ENCODE data around the gene CDC123.
"Not testable (repeated sequence)": the region's sequence is repeated elsewhere in the genome, so short reads cannot be mapped to it uniquely, and the experiment has no call there.

CDC123 gene

GRCh38 chr10:12243864-12244620 is 48.1 kb downstream of the CDC123 start:
- CTCF ChIA-PET = interaction anchor here (1.0 to 1.2 kb wide), 2 partner anchors 8 to 468 kb away, joined by 3 to 4 read pairs; no protein-coding TSS in a partner anchor
- no peak overlapping the region for H3K4me3 ChIP-seq (ENCODE audit: low read depth, low read length)
- POLR2A ChIA-PET = no interaction called here
- DNase-seq (ENCODE audit: low read depth, low spot score) = no peak
- TF ChIP-seq CTCF (IDR thresholded peaks at IDR 0.05; ENCODE audit: insufficient read depth, low read length, missing control alignments) = no peak

- DNase-seq (ENCODE audit: low read depth, low spot score) = no peak
- CTCF ChIA-PET = interaction anchor here (0.9 to 2.7 kb wide), 2 partner anchors 461 to 825 kb away, joined by 4 to 13 read pairs; no protein-coding TSS in a partner anchor
- POLR2A ChIA-PET = no interaction called here
- TF ChIP-seq CTCF (IDR thresholded peaks at IDR 0.05; ENCODE audit: insufficient read depth, low read length, missing control alignments) = no peak
- no peak overlapping the region for H3K4me3 ChIP-seq (ENCODE audit: low read depth, low read length)
These were observed 54.2 kb downstream of the CDC123 start for GRCh38 chr10:12250181-12250580.

- POLR2A ChIA-PET; H3K4me3 ChIP-seq (ENCODE audit: low read depth, low read length); DNase-seq (ENCODE audit: low read depth, low spot score): not testable (repeated sequence)
- CTCF ChIA-PET = interaction anchor here (1.4 to 2.7 kb wide), 2 partner anchors 8 to 461 kb away, joined by 4 to 13 read pairs; no protein-coding TSS in a partner anchor
These were observed 54.7 kb downstream of the CDC123 start for GRCh38 chr10:12250702-12251101.

GRCh38 chr10:12251581-12251980 is 55.6 kb downstream of the CDC123 start:
- H3K4me3 ChIP-seq (ENCODE audit: low read depth, low read length) = no peak overlapping the region
- CTCF ChIA-PET = interaction anchor here (1.2 to 2.3 kb wide), 6 partner anchors 9 to 460 kb away, joined by 4 to 7 read pairs (median 4); no protein-coding TSS in a partner anchor
- TF ChIP-seq CTCF (IDR thresholded peaks at IDR 0.05; ENCODE audit: insufficient read depth, low read length, missing control alignments) = no peak
- POLR2A ChIA-PET = no interaction called here
- no peak for DNase-seq (ENCODE audit: low read depth, low spot score)

GRCh38 chr10:12252882-12253546 is 57.0 kb downstream of the CDC123 start:
- peak; percentile 22 for TF ChIP-seq CTCF (IDR thresholded peaks at IDR 0.05; ENCODE audit: insufficient read depth, low read length, missing control alignments)
- DNase-seq (ENCODE audit: low read depth, low spot score) = no peak
- H3K4me3 ChIP-seq (ENCODE audit: low read depth, low read length) = no peak overlapping the region
- POLR2A ChIA-PET = no interaction called here
- CTCF ChIA-PET = interaction anchor here (0.7 to 2.3 kb wide), 8 partner anchors 8 to 463 kb away, joined by 3 to 7 read pairs (median 4); no protein-coding TSS in a partner anchor

- TF ChIP-seq CTCF (IDR thresholded peaks at IDR 0.05; ENCODE audit: insufficient read depth, low read length, missing control alignments) = no peak
- no peak for DNase-seq (ENCODE audit: low read depth, low spot score)
- ChIA-PET POLR2A (no interaction called here), CTCF (interaction anchor here (1.0 to 2.7 kb wide), 5 partner anchors 8 to 456 kb away, joined by 3 to 10 read pairs (median 6); no protein-coding TSS in a partner anchor)
- no peak overlapping the region for H3K4me3 ChIP-seq (ENCODE audit: low read depth, low read length)
These were observed 59.1 kb downstream of the CDC123 start for GRCh38 chr10:12255048-12255447.

Measured in AG04449 (cell line).